ENCODE measurements around the gene ADGRF3.
"Not testable (repeated sequence)": the region's sequence is repeated elsewhere in the genome, so short reads cannot be mapped to it uniquely, and the experiment has no call there.

GRCh38 chr2:26369664-26370063 lies 23.1 kb upstream of the ADGRF3 start:
- not testable (repeated sequence) for TF ChIP-seq CTCF (IDR thresholded peaks at IDR 0.05; ENCODE audit: borderline replicate concordance, extremely low read depth, low read length, poor library complexity, severe bottlenecking); EZH2 (IDR thresholded peaks at IDR 0.05; ENCODE audit: borderline replicate concordance, low read depth, low read length, severe bottlenecking)

All from DND-41 (cell line).